GM12874 (cell line): Measurements from ENCODE around the gene ELFN1.

Experiments used
- TF ChIP-seq, protein P1 (sequence below): IDR thresholded peaks from 2 replicates; pipeline ENCODE4 v1.5.1; 2011; ENCODE audit warnings: low read depth, mild to moderate bottlenecking, control low read depth, low read length, moderate library complexity; ENCODE audit not compliant: insufficient read depth

The ELFN1 gene

DNA sequence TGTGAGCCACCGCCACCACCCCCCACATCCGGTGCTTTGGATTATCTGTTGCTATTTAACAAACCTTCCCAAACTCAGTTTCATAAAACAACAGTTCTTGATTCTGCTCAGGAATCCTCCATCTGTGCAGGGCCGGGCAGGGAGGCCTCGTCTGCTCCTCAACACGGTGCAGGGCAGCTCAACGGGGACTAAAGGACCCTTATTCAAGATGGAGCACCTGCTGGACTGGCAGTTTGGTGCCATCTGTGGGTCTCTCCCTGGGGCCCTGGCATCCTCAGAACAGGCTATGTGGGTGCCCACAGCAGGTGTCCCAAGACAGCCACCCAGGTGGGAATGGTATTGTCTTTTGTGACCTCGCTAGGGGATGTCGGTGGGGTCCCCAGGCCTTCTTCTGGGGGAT, 31.0 kb upstream of the ELFN1 start:
- TF ChIP-seq, protein P1, sequence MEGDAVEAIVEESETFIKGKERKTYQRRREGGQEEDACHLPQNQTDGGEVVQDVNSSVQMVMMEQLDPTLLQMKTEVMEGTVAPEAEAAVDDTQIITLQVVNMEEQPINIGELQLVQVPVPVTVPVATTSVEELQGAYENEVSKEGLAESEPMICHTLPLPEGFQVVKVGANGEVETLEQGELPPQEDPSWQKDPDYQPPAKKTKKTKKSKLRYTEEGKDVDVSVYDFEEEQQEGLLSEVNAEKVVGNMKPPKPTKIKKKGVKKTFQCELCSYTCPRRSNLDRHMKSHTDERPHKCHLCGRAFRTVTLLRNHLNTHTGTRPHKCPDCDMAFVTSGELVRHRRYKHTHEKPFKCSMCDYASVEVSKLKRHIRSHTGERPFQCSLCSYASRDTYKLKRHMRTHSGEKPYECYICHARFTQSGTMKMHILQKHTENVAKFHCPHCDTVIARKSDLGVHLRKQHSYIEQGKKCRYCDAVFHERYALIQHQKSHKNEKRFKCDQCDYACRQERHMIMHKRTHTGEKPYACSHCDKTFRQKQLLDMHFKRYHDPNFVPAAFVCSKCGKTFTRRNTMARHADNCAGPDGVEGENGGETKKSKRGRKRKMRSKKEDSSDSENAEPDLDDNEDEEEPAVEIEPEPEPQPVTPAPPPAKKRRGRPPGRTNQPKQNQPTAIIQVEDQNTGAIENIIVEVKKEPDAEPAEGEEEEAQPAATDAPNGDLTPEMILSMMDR: no peak

DNA sequence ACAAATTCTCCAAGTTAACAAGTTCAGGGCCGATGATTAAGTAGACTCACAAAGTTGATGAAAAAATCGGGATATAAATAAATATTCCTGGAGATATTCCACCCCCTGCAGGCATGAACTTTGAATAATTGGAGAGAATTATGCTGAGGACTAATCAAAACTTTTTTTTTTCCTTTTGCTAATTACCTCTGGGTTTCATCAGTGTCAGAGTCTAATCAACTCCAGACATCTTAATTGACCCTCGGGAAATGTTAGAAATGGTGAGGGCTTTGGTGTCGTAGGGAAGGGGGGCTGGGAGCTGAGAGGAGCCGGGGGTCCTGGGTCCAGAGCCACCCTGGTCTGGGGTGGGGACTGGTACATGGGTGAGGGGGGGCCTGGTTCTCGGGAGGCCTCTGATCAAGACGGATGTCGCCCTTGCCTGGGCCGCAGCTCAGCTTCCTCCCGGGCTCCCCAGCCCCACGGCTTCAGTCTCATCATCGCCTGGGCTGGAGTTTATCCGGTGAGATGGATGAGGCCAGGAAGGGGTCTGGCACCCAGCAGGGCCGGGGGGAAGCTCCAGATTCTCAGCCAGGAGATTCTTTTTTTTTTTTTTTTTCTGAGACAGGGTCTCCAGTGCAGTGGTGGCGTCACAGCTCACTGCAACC, 30.4 kb upstream of the ELFN1 start:
- TF ChIP-seq, protein P1: no peak

DNA sequence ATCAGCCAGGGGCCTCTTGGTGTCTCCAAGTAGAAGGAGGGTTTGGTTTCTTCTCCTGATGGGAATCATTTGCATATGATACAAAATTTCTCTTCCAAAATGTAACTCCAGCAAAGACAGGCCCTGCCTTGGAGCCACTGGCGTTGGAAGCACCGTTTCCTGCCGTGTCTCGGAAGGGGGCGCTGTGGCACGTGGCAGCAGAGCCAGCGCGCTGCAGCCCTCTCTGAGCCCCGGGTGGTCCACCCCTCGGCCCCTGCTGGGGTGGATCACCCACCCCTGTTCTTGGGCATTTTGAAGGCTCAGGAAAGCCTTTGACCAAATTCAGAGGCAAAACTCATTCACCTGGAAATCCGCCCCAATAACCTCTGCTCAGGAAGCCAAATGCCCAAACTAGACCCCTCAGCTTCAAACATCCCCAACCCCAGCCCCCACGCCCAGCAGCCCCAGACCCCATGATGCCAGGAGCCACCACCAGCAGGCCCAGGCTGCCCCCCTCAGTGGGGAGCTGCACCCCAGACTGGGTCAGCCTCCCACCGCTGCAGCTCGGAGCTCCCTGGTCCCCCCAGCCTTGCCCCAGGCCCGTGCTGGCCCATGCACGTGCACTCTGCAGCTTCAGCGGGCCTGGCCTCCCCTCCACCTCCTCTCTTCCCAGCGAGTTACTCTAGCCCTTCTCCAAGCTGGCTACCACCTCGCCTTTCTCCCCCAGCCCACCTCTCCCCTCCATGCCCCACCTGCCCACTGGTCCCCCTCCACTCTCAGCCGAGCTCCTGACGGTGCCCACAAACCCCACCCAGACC, 29.5 kb upstream of the ELFN1 start:
- TF ChIP-seq, protein P1: no peak

DNA sequence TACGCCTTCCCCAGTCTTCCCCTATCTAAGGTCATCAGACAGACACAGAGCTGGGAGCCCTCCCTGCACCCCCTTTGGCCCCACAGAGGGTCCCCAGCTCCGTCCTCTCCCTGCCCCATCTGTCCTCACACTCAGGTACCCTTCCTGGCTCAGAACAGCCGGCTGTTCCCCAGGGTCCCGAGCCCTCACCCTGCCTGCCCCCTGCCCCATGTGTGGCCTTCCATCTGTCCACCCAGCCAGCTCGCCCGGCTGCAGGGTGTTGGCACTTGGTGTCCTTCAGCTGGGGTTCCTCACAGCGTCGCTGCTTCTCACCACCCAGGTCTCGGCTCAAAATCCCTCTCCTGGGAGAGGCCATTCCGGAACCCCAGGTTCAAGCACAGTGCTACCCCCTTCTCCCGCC, 28.9 kb upstream of the ELFN1 start:
- TF ChIP-seq, protein P1: no peak

DNA sequence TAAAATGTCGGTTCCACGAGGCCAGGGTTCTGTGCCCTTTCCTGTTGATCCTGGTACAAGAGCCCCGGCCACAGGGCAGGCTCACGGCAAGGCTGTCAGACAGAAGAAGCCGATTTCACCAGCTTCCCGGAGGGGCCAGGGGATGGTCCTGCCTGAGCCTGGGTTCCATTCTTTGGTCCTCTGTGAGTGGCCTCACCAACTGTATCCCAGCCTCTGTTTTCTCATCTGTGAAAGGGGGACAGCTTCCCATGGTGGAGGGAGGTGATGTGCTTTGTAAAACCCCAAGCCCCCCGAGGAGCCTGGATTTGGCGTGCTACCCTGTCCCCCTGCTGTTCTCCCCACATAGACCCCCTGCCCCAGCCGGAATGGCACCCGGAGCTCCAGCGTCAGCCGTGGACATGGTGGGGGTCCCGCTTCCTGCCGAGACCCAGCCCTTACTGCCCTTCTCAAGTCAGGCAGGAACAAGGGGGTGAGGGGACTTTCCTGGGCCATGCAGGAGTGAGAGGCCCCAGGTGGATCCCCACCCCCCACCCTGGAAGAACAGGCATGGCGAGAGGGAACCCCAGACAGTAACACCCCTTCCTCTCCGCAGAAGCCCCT, 28.3 kb upstream of the ELFN1 start:
- TF ChIP-seq, protein P1: no peak

DNA sequence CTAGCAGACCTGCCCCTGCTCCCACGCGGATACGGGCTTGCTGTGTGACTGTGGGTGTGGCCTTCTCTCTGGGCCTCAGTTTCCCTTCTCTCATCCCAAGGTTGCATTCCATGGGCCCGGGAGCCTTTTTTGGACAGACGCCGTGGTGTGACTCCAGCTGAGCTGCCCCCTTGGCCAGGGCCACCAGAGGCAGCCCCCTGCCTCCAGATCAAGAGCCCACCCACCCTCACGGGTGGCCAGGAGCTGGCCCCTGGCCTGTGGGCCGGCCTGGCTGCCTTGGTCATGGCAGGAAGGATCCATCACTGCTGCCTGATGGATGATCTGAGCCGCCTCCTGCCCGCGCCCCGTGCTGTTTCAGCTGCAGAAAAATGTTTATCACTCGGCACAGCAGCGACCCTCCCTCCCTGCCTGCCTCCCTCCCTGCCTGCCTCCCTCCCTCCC, 27.8 kb upstream of the ELFN1 start:
- TF ChIP-seq, protein P1: no peak

DNA sequence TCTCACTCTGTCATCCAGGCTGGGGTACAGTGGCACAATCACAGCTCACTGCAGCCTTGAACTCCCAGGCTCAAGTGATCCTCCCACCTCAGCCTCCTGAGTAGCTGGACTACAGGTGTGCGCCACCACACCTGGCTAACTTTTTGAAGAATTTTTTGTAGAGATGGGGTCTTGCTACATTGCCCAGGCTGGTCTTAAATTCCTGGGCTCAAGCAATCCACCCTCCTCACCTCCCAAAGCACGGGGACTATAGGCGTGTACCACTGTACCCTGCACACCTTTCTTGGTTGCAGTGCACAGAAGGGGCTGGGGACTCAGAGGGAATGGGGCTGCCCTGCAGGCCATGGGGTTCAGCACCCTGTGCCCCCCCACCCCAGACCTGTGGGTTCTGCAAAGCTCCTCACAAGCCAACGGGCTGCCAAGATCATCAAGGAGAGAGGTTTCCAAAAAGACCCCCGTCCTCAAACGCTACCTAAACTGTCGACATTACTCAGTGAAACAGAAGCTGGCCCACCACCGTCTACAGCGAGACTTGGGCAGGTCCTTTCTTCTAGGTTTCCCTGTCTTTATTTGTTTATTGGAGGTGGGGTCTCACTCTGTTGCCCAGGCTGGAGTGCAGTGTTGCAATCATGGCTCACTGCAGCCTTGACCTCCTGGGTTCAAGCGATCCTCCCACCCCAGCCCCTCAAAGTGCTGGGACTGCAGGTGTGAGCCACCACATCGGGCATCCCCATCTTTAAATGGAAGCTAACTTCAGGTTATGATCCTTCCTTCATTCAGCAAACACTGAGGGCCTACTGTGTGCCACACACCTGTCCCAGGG, 26.6 kb upstream of the ELFN1 start:
- TF ChIP-seq, protein P1: no peak
